ENCODE results near the gene TEX51.

The TEX51 gene

GRCh38 chr2:126893606-126894005 is 5.1 kb upstream of the TEX51 start:
- no peak for DNase-seq

GRCh38 chr2:126894082-126894481 is 4.6 kb upstream of the TEX51 start:
- no peak for DNase-seq

GRCh38 chr2:126894585-126895182 is 4.0 kb upstream of the TEX51 start:
- DNase-seq, result no peak

GRCh38 chr2:126895336-126895735 is 3.4 kb upstream of the TEX51 start:
- DNase-seq, result no peak

GRCh38 chr2:126896471-126896870 is 2.2 kb upstream of the TEX51 start:
- DNase-seq, result no peak

DNA sequence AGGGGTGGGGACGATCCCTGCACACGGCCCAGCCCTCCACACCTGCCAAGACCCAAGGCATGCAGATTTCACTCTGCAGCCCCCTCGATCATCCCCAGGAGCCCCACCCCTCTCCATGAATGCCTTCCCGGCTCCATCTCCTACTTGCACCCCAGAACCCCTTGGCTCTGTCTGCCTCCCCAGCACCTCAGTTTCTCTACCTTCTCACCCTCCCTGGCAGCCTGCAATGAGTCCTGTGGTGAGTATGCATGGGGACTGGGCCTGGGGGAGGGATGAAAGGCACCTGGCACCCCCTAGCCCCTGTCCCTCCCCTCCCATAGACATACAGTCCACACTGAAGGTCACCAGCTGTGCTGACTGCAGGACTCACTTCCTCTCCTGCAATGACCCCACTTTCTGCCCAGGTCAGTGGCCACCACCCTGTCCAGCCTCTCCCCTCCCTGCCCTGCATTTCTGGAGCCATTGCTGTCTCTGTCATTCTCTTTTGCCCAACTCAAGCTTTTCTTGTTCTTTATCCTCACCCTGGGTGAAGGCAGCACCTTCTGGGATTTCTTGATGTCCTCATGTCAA is 1.0 kb downstream of the TEX51 start:
- no peak for DNase-seq

- no peak for DNase-seq
These were observed 2.1 kb downstream of the TEX51 start for GRCh38 chr2:126900646-126901319.

DNA sequence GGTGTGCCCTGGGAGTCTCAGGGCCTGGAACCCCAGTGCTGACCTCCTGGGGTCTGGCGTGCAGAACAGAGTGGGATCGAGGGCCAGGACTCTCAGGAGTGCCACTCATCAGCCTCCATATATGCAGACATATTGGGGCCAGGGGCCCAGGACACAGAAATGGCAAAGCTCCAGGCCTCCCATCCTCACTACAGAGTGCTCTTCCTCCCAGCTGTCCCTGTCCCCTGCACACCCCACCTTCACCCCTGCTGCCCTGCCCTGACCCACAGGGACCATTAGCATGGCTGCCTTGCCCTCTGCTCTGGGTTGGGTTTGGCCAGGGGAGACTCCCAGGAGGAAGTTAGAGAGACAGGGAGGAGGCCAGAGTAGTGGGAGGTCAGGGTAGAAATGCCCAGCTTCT is 2.8 kb downstream of the TEX51 start:
- DNase-seq, result no peak

- no peak for DNase-seq
These were observed 3.6 kb downstream of the TEX51 start for GRCh38 chr2:126902152-126902835.

GRCh38 chr2:126902859-126903258 is 4.2 kb downstream of the TEX51 start:
- no peak for DNase-seq

DNA sequence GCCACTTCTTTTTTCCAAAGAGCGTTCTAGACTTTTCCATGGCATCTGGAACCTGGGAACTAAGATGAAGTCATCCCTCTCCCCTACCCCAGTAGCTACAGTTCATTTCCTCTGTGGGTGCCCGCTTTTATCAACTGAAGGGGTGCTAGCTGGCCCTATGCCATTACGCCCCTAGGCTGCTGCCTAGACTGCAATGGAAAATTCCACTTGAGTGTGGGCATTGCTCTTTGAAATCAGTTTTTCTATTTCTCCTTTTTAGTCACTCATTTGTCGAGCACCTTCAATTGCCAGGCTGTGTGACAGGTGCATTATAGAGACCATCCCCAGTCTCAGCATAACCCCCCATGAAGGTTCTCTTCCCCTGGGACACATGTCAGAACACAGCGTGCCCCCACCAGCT is 7.3 kb downstream of the TEX51 start:
- DNase-seq, result no peak

GRCh38 chr2:126906781-126907180 is 8.1 kb downstream of the TEX51 start:
- no peak for DNase-seq

DNA sequence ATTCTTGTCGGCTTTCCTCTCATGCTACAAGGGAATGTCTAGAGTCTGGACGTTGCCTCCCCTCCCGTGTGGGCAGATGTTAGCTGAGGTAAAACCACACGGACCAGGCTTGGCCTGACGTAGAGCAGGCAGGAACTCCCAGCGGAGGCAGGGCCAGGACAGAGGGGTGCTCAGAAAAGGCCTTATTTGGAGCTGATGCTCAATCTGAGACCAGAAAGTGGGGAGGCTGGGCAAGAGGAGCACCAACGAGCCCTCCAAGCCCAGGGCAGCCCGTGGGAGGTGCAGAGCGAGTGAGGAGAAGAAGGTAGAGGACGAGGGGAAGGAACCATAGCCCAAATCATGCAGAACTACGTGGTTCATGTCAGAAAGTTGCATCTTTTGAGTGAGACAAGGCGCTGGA is 9.0 kb downstream of the TEX51 start:
- DNase-seq, result no peak

- no peak for DNase-seq
These were observed 10.1 kb downstream of the TEX51 start for GRCh38 chr2:126908721-126909177.

- no peak for DNase-seq
These were observed 10.7 kb downstream of the TEX51 start for GRCh38 chr2:126909366-126909765.

DNA sequence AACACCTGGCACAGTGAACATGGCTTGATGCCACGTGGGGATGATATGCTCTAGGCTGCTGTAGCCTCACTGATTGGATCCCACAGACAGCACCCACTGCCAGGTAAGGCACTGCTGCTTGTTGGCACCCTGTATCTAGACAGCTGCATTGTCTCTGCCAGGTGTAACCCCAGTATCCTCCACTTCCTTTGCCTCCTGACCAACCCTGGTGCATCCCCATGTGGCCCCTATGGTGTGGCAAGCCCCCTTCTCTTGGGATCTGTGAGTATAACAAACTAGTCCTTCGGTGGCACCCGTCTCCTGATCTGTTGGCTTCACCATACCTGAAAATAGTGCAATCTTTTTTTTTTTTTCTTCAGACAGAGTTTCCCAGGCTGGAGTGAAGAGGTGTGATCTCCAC is 11.1 kb downstream of the TEX51 start:
- no peak for DNase-seq

DNA sequence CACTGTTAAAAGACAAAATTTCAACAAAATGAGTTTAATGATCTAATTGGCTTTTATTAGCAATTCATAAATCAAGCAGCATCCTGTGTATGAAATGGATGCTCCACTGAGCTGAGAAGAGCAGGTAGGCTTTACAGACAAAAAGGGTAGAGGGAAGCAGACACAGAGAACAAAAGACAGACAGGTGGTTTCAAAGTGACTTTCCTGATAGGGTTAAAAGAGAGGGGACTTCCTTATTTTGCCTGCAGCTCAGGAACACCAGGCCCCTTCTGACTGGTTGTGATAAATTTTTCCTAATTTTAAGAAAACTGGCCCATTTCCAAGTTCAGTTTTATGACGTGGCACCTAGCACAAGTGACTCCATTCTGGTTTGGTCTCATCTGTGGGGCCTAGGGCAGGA is 11.9 kb downstream of the TEX51 start:
- no peak for DNase-seq

DNA sequence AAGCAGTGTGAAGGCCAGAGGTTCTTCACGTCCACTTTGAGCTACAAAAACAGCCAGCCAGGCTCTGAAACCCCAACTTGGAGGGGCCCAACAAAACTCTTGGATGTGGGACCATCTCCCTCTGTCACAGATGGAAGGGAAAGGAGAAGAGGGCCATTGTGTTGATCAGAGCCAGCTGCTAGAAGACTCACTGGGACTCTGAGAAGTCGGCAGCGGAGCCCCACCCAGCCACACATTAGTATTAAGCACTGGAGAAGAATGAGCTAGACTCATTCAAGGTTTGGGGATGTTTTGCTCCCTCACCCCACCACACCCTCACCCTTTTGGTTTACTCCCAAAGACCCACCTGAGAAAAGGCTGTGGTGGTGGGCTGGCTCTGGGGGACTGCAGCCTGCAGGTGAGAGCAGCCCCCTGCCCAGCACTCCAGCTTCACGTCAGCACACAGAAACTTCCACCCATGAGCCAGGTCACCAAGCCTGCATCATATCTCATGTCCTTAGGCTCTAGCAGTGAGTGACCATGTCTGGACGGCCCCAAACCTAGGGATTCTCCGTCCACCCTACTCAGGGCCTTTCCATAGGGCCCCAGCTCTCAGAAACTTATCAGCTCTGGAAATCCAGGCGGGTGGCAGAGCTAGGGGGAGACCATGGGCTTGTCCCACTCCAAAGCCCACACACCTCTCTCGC is 12.6 kb downstream of the TEX51 start:
- no peak for DNase-seq

GRCh38 chr2:126912201-126912600 is 13.5 kb downstream of the TEX51 start:
- DNase-seq, result no peak

DNA sequence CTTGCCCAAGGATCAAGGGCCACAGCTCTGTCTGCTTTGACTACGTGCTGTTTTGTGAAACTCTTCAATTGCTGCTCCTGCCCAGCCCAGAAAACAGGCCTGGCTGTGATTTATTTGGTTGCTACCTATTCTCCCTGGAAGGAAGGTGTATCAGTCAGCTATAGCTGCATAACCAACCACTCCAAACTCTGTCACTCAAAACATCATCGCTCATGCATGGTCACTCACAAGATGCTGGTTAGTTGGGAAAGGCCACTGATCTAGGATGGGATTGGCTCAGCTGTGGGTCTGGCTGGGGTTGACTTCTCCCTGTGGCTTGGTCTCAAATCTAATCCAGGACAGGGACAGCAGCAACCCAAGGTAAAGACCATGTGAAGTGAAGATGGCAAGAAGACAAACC is 14.6 kb downstream of the TEX51 start:
- no peak for DNase-seq

GRCh38 chr2:126913881-126914615 is 15.4 kb downstream of the TEX51 start:
- DNase-seq, result no peak

- DNase-seq, result no peak
These were observed 16.3 kb downstream of the TEX51 start for GRCh38 chr2:126914811-126915500.
